HL-60 (cell line): ENCODE results near the gene KCTD15.

ENCODE experiments used
- DNase-seq, 2 experiments: peaks; one replicate each; pipeline ENCODE4 v3.0.0-alpha.2; 2010 to 2020; ENCODE audit warnings: low read depth in 1 of 2, low spot score in 1 of 2
- H3K27ac ChIP-seq: fragments of 250-450 bp; sonication (Bioruptor Pico); replicated peaks from 2 replicates; pipeline ENCODE4 v1.5.1; 2020; ENCODE audit warnings: mild to moderate bottlenecking, moderate library complexity
- H3K27me3 ChIP-seq: fragments of 250-450 bp; sonication (Bioruptor Pico); 2 replicates; pipeline ENCODE4 v1.5.1; 2021; ENCODE audit warnings: mild to moderate bottlenecking, moderate library complexity; ENCODE audit not compliant: insufficient read depth, poor library complexity, severe bottlenecking
- H3K4me3 ChIP-seq: replicated peaks from 2 replicates; pipeline ENCODE4 v1.5.1; 2011; ENCODE audit warnings: mild to moderate bottlenecking, control low read depth, low read length; ENCODE audit not compliant: insufficient read depth
- GABPA ChIP-seq: IDR thresholded peaks from 2 replicates; pipeline ENCODE4 v1.6.1; 2012; ENCODE audit warnings: low read depth
- POLR2AphosphoS5 ChIP-seq: IDR thresholded peaks from 2 replicates; pipeline ENCODE4 v1.6.1; 2012; ENCODE audit warnings: low read depth
- REST ChIP-seq: IDR thresholded peaks from 2 replicates; pipeline ENCODE4 v1.6.1; 2012; ENCODE audit warnings: low read depth; ENCODE audit not compliant: insufficient replicate concordance
- SPI1 ChIP-seq: IDR thresholded peaks from 2 replicates; pipeline ENCODE4 v1.6.1; 2012; ENCODE audit warnings: low read depth, mild to moderate bottlenecking, borderline replicate concordance
- TF ChIP-seq, protein P1 (sequence below): IDR thresholded peaks from one replicate; pipeline ENCODE4 v1.5.1; 2011; ENCODE audit warnings: low read length, control low read depth, inconsistent platforms; ENCODE audit not compliant: insufficient read depth

The KCTD15 gene

DNA sequence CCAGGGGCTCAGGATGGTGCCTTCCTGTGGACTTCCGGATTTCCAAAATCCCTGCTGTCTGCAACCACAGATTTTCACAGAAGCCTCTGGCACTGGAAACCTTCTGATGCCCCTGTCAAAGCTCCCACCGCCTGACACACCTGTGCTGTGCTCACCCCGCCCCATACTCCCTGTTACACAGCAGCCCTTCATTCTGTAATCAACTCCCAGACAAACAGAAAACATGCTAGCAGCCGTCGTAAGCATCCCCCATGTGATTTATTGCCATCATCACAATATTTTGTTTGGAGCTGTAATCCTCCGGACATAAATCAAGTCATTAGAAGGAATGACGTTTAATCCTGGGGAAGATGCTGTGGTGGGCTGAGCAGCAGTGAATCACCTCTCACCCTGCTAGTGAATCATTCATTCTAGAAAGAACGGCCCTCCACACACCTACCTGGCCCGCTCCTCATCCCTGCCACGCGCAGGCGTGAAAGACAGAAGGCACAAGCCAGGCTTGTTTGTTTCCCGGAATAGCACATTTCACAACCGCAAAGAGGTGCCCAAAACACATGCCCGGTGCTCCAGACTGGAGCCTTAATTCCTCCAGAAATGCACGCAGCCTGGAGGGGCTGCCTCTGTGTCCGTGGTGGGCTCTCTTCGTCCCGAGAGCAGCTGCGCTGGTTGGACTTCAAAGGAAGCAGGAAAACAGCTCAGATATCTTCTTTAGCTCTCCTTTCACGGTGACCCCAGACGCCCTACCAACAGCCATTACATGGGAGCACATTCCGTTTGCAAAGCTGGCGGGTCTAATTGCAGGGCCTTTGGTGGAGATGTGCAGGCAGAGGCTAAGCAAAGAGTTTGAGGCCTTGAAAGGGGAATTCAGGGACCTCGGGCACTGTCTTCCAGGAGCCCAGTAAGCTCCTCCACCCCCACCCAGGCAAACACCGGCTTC is 41.3 kb upstream of the KCTD15 start:
- TF ChIP-seq GABPA (no peak), REST (no peak), POLR2AphosphoS5 (no peak), SPI1 (no peak)
- TF ChIP-seq, protein P1, sequence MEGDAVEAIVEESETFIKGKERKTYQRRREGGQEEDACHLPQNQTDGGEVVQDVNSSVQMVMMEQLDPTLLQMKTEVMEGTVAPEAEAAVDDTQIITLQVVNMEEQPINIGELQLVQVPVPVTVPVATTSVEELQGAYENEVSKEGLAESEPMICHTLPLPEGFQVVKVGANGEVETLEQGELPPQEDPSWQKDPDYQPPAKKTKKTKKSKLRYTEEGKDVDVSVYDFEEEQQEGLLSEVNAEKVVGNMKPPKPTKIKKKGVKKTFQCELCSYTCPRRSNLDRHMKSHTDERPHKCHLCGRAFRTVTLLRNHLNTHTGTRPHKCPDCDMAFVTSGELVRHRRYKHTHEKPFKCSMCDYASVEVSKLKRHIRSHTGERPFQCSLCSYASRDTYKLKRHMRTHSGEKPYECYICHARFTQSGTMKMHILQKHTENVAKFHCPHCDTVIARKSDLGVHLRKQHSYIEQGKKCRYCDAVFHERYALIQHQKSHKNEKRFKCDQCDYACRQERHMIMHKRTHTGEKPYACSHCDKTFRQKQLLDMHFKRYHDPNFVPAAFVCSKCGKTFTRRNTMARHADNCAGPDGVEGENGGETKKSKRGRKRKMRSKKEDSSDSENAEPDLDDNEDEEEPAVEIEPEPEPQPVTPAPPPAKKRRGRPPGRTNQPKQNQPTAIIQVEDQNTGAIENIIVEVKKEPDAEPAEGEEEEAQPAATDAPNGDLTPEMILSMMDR, result no peak
- no peak overlapping the region for H3K27ac ChIP-seq
- no peaks in the 10 kb centered on the region for H3K27me3 ChIP-seq
- H3K4me3 ChIP-seq, result no peak overlapping the region
- no peak for DNase-seq

GRCh38 chr19:33756177-33756576 is 40.5 kb upstream of the KCTD15 start:
- H3K27ac ChIP-seq, result no peak overlapping the region
- H3K4me3 ChIP-seq, result no peak overlapping the region
- no peaks in the 10 kb centered on the region for H3K27me3 ChIP-seq
- TF ChIP-seq POLR2AphosphoS5 (no peak), GABPA (no peak), REST (no peak), SPI1 (no peak)
- TF ChIP-seq, protein P1, result no peak
- no peak for DNase-seq

GRCh38 chr19:33758541-33759013 is 38.1 kb upstream of the KCTD15 start:
- TF ChIP-seq POLR2AphosphoS5 (no peak), SPI1 (no peak), GABPA (no peak), REST (no peak)
- TF ChIP-seq, protein P1, result no peak
- H3K27ac ChIP-seq, result no peak overlapping the region
- no peak overlapping the region for H3K4me3 ChIP-seq
- no peaks in the 10 kb centered on the region for H3K27me3 ChIP-seq
- DNase-seq, result no peak
